Stomach (tissue), 4 donors: ENCODE results near the gene CDH22.

Experiments used
- CTCF ChIP-seq, 7 experiments: fragments of 450-650 bp in 4 of 7; fragments of 200-600 bp in 3 of 7; sonication (generic) in 3 of 7; IDR thresholded peaks; one replicate each; pipeline ENCODE4 v1.5.1; 2016 to 2019; ENCODE audit warnings: antibody characterized with exemption in 7 of 7, control low read depth in 2 of 7, mild to moderate bottlenecking in 1 of 7
- POLR2A ChIP-seq, 4 donors: fragments of 450-650 bp; IDR thresholded peaks; one replicate each; pipeline ENCODE4 v1.6.1; 2016; ENCODE audit warnings: antibody characterized with exemption in 4 of 4, control low read depth in 2 of 4, mild to moderate bottlenecking in 1 of 4, moderate library complexity in 1 of 4
- POLR2AphosphoS5 ChIP-seq, 3 donors: sonication (generic); formaldehyde crosslinking; IDR thresholded peaks; one replicate each; pipeline ENCODE4 v1.6.1; 2016; ENCODE audit warnings: antibody characterized with exemption in 3 of 3

- no peak for TF ChIP-seq POLR2A (IDR thresholded peaks at IDR 0.05)
- TF ChIP-seq CTCF (IDR thresholded peaks at IDR 0.05) = no peak
- no peak for TF ChIP-seq POLR2AphosphoS5 (IDR thresholded peaks at IDR 0.05)
Observed at GRCh38 chr20:46171909-46172308, 136.4 kb downstream of the CDH22 start.
